ENCODE results near the gene RTEL1. TPM values are rescaled to one million over a fixed set of nuclear protein-coding genes. Genes with fewer than 3 reads are reported as not detected.

The RTEL1 gene
- total and polyA plus RNA-seq, 2 donors (not counting 1 experiment from before 2014, with no cell fraction given), result 4.7 to 12.4 TPM

DNA sequence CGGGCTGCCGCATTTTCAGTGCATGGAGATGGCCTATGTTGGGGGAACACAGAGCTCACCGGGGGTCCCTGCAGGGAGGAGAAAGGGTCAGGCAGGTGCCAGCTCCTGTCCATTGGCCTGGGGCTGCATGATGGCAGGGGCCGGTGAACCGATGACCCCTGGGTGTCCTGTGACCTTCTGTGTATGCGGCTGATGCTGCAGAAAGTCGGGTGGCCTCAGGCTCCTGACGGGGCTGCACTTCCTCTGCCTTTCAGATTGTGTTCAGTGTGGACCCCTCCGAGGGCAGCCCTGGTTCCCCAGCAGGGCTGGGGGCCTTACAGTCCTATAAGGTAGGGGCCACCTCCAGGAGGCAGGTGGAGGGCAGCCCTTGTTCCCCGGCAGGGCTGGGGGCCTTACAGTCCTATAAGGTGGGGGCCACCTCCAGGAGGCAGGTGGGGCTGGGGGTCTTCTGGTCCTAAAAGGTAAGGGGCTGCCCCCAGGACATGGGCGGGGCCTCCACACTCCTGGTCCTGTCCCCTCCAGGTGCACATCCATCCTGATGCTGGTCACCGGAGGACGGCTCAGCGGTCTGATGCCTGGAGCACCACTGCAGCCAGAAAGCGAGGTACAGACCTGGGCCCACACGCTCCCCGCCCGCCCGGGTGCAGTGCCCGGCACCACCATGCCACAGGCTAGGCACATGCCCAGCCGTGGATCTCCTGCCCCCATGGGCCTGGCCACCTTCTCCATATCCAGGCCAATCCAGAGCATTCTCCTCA, 27.3 kb downstream of the RTEL1 start:
- no peak overlapping the region for H2AFZ ChIP-seq (ENCODE audit: low read length)
- H3K27ac ChIP-seq (ENCODE audit: insufficient read depth, low read length), result peak overlapping the region; percentile 98
- no peaks in the 10 kb centered on the region for H3K9me3 ChIP-seq (ENCODE audit: control insufficient read depth, insufficient read depth, low read depth, low read length)
- H3K36me3 ChIP-seq (ENCODE audit: control insufficient read depth, insufficient read depth, low read length), result peaks cover 31% of the 10 kb centered on the region
- no peaks in the 10 kb centered on the region for H3K27me3 ChIP-seq (ENCODE audit: control insufficient read depth, insufficient read depth, low read length)
- no peak for DNase-seq (ENCODE audit: low read depth in 2 of 2)
- no peaks in the 10 kb centered on the region for H4K20me1 ChIP-seq (ENCODE audit: control insufficient read depth, extremely low read depth, insufficient read depth, low read length)
- no peak overlapping the region for H3K4me2 ChIP-seq (ENCODE audit: extremely low read depth, insufficient read depth, low read length)
- no peak overlapping the region for H3K4me3 ChIP-seq (replicated peaks in 1 of 4; ENCODE audit: control extremely low read depth in 1 of 4, insufficient read depth in 1 of 4, low read depth in 3 of 4, low read length in 4 of 4)
- peaks cover 36% of the 10 kb centered on the region for H3K4me1 ChIP-seq (ENCODE audit: control insufficient read depth, extremely low read depth, insufficient read depth, low read length)
- TF ChIP-seq EZH2 (IDR thresholded peaks at IDR 0.05; ENCODE audit: low read length, missing control alignments), result no peak
- TF ChIP-seq, protein P1, sequence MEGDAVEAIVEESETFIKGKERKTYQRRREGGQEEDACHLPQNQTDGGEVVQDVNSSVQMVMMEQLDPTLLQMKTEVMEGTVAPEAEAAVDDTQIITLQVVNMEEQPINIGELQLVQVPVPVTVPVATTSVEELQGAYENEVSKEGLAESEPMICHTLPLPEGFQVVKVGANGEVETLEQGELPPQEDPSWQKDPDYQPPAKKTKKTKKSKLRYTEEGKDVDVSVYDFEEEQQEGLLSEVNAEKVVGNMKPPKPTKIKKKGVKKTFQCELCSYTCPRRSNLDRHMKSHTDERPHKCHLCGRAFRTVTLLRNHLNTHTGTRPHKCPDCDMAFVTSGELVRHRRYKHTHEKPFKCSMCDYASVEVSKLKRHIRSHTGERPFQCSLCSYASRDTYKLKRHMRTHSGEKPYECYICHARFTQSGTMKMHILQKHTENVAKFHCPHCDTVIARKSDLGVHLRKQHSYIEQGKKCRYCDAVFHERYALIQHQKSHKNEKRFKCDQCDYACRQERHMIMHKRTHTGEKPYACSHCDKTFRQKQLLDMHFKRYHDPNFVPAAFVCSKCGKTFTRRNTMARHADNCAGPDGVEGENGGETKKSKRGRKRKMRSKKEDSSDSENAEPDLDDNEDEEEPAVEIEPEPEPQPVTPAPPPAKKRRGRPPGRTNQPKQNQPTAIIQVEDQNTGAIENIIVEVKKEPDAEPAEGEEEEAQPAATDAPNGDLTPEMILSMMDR (conservative IDR thresholded peaks at IDR 0.05 in 1 of 2, IDR thresholded peaks at IDR 0.05 in 1 of 2; ENCODE audit: low read depth in 1 of 2, low read length in 2 of 2), result no peak
- peaks cover 2% of the 10 kb centered on the region for H3K79me2 ChIP-seq (ENCODE audit: control insufficient read depth, insufficient read depth, low read length)
- H3K9ac ChIP-seq (ENCODE audit: insufficient read depth, low read length), result peak overlapping the region; percentile 69

DNA sequence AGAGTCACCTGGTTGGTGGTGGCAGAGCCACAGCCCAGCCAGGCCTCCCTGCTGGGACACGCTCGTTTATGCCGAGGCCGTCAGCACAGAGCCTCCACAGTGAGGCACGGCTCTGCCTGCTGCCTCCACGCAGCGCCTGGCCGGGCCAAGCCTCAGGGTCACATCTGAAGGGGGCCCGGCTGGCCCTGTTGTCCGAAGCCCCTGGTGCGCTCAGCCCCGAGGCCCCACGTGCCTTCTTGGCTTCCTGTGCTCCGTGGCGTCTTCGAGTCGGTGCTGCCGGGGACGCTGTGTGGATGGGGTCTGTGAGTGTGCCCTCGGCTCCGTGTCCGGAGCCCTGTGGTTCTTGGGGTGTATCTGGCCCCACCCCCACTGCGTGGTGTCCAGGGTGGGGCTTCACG, 28.0 kb downstream of the RTEL1 start:
- Histone ChIP-seq H3K4me3 (replicated peaks in 1 of 4; ENCODE audit: control extremely low read depth in 1 of 4, insufficient read depth in 1 of 4, low read depth in 3 of 4, low read length in 4 of 4) (no peak overlapping the region), H3K9ac (ENCODE audit: insufficient read depth, low read length) (peak overlapping the region; percentile 69), H2AFZ (ENCODE audit: low read length) (no peak overlapping the region), H3K36me3 (ENCODE audit: control insufficient read depth, insufficient read depth, low read length) (peaks cover 28% of the 10 kb centered on the region), H3K4me2 (ENCODE audit: extremely low read depth, insufficient read depth, low read length) (no peak overlapping the region), H3K79me2 (ENCODE audit: control insufficient read depth, insufficient read depth, low read length) (peaks cover 2% of the 10 kb centered on the region), H4K20me1 (ENCODE audit: control insufficient read depth, extremely low read depth, insufficient read depth, low read length) (no peaks in the 10 kb centered on the region), H3K9me3 (ENCODE audit: control insufficient read depth, insufficient read depth, low read depth, low read length) (no peaks in the 10 kb centered on the region), H3K4me1 (ENCODE audit: control insufficient read depth, extremely low read depth, insufficient read depth, low read length) (peaks cover 36% of the 10 kb centered on the region), H3K27ac (ENCODE audit: insufficient read depth, low read length) (peak overlapping the region; percentile 98), H3K27me3 (ENCODE audit: control insufficient read depth, insufficient read depth, low read length) (no peaks in the 10 kb centered on the region)
- TF ChIP-seq, protein P1 (conservative IDR thresholded peaks at IDR 0.05 in 1 of 2, IDR thresholded peaks at IDR 0.05 in 1 of 2; ENCODE audit: low read depth in 1 of 2, low read length in 2 of 2), result no peak
- TF ChIP-seq EZH2 (IDR thresholded peaks at IDR 0.05; ENCODE audit: low read length, missing control alignments), result no peak
- no peak for DNase-seq (ENCODE audit: low read depth in 2 of 2)

DNA sequence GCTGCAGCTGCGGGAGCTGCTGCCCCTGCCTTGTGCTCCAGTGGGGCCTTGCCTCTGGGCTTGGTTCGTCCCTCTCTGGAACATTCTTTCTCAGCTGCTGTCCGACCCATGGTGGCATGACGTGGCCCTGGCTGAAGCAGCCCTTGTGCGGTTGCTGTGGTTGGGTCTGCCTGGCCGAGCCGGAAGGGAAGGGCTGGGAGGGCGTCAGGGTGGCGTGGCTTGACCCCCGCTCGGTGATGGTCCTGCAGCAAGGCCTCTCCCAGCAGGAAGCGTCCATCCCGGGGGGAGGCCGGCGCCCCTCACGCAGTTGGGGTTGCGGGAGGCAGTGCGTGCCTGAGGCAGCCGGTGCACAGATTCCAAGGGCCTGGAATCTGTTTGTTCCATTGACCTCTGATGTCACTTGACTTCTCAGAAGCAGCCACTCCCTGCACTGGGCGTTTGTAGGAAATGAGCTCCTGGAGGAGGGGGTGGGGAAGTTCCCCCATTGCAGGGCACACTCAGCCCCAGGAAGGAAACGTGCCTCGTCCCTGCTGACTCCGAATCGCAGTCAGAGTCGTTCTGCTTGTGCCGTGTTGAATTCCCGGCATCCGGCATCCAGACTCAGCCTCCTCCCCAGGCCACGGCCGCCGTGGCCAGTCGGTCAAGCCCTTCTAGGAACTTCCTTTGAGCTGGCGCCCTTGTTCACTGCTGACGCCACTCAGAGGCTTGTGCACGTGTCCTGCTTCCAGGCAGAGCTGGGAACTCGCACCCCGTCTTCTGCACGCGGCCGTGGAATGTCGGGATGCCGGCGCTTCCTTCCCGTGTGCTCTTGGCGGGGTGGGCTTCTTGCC, 28.6 kb downstream of the RTEL1 start:
- Histone ChIP-seq H3K4me2 (ENCODE audit: extremely low read depth, insufficient read depth, low read length) (no peak overlapping the region), H3K27ac (ENCODE audit: insufficient read depth, low read length) (peak overlapping the region; percentile 98), H3K9ac (ENCODE audit: insufficient read depth, low read length) (peak overlapping the region; percentile 69), H3K79me2 (ENCODE audit: control insufficient read depth, insufficient read depth, low read length) (peaks cover 2% of the 10 kb centered on the region), H3K27me3 (ENCODE audit: control insufficient read depth, insufficient read depth, low read length) (no peaks in the 10 kb centered on the region), H3K4me3 (replicated peaks in 1 of 4; ENCODE audit: control extremely low read depth in 1 of 4, insufficient read depth in 1 of 4, low read depth in 3 of 4, low read length in 4 of 4) (no peak overlapping the region), H4K20me1 (ENCODE audit: control insufficient read depth, extremely low read depth, insufficient read depth, low read length) (no peaks in the 10 kb centered on the region), H3K36me3 (ENCODE audit: control insufficient read depth, insufficient read depth, low read length) (peaks cover 25% of the 10 kb centered on the region), H3K4me1 (ENCODE audit: control insufficient read depth, extremely low read depth, insufficient read depth, low read length) (peaks cover 35% of the 10 kb centered on the region), H3K9me3 (ENCODE audit: control insufficient read depth, insufficient read depth, low read depth, low read length) (no peaks in the 10 kb centered on the region), H2AFZ (ENCODE audit: low read length) (no peak overlapping the region)
- DNase-seq (ENCODE audit: low read depth in 2 of 2), result peak; percentile 83 to 84
- TF ChIP-seq, protein P1 (conservative IDR thresholded peaks at IDR 0.05 in 1 of 2, IDR thresholded peaks at IDR 0.05 in 1 of 2; ENCODE audit: low read depth in 1 of 2, low read length in 2 of 2), result no peak
- no peak for TF ChIP-seq EZH2 (IDR thresholded peaks at IDR 0.05; ENCODE audit: low read length, missing control alignments)

All from fibroblast of lung (primary cell).